ENCODE measurements around the gene POLN. TPM values are rescaled to one million over a fixed set of nuclear protein-coding genes. Genes with fewer than 3 reads are reported as not detected.
"Not testable (repeated sequence)": the region's sequence is repeated elsewhere in the genome, so short reads cannot be mapped to it uniquely, and the experiment has no call there.

POLN gene
- total RNA-seq, 1 donor from 2014 or later, result 2.2 TPM

GRCh38 chr4:2041239-2042130, 200.4 kb downstream of the POLN start:
- peaks cover 52% of the 10 kb centered on the region for H3K27me3 ChIP-seq (ENCODE audit: low read depth)
- no peaks in the 10 kb centered on the region for H3K36me3 ChIP-seq
- ATAC-seq (peak; percentile 77 to 85), DNase-seq (peak; percentile 91)
- H3K9me3 ChIP-seq, result no peaks in the 10 kb centered on the region
- intact Hi-C loops (cut with DNase I), result no loop called here
- peak overlapping the region; percentile 66 for H3K4me3 ChIP-seq
- TF ChIP-seq CTCF (IDR thresholded peaks at IDR 0.05), result no peak
- peak overlapping the region; percentile 49 for H3K27ac ChIP-seq
- peaks cover 21% of the 10 kb centered on the region for H3K4me1 ChIP-seq

- H3K36me3 ChIP-seq, result no peaks in the 10 kb centered on the region
- H3K4me3 ChIP-seq, result peak overlapping the region; percentile 66
- peaks cover 49% of the 10 kb centered on the region for H3K27me3 ChIP-seq (ENCODE audit: low read depth)
- H3K27ac ChIP-seq, result no peak overlapping the region
- intact Hi-C loops (cut with DNase I), result no loop called here
- H3K4me1 ChIP-seq, result peaks cover 21% of the 10 kb centered on the region
- peak; percentile 2 to 8 for ATAC-seq
- DNase-seq, result no peak
- no peaks in the 10 kb centered on the region for H3K9me3 ChIP-seq
- TF ChIP-seq CTCF (IDR thresholded peaks at IDR 0.05), result no peak
These were observed 201.3 kb downstream of the POLN start for GRCh38 chr4:2040391-2041238.

GRCh38 chr4:2036866-2037265, 205.1 kb downstream of the POLN start:
- Histone ChIP-seq H3K27me3 (ENCODE audit: low read depth) (peaks cover 37% of the 10 kb centered on the region), H3K4me1 (peaks cover 15% of the 10 kb centered on the region), H3K36me3 (no peaks in the 10 kb centered on the region), H3K4me3 (no peak overlapping the region), H3K9me3 (no peaks in the 10 kb centered on the region), H3K27ac (no peak overlapping the region)
- no peak for DNase-seq
- TF ChIP-seq CTCF (IDR thresholded peaks at IDR 0.05), result no peak
- no peak for ATAC-seq
- intact Hi-C loops (cut with DNase I), result no loop called here

GRCh38 chr4:2036327-2036726, 205.6 kb downstream of the POLN start:
- Histone ChIP-seq H3K27ac (no peak overlapping the region), H3K4me1 (peaks cover 10% of the 10 kb centered on the region), H3K36me3 (no peaks in the 10 kb centered on the region), H3K4me3 (no peak overlapping the region), H3K9me3 (no peaks in the 10 kb centered on the region), H3K27me3 (ENCODE audit: low read depth) (peaks cover 32% of the 10 kb centered on the region)
- no peak for TF ChIP-seq CTCF (IDR thresholded peaks at IDR 0.05)
- intact Hi-C loops (cut with DNase I), result no loop called here
- no peak for DNase-seq
- no peak for ATAC-seq

GRCh38 chr4:2031161-2031560, 210.8 kb downstream of the POLN start:
- H3K4me3 ChIP-seq; H3K27me3 ChIP-seq (ENCODE audit: low read depth); H3K4me1 ChIP-seq; ATAC-seq; H3K9me3 ChIP-seq; DNase-seq; intact Hi-C loops (cut with DNase I); H3K36me3 ChIP-seq; H3K27ac ChIP-seq: not testable (repeated sequence)

GRCh38 chr4:2027120-2027519, 214.8 kb downstream of the POLN start:
- H3K4me1 ChIP-seq; H3K4me3 ChIP-seq; DNase-seq; H3K27me3 ChIP-seq (ENCODE audit: low read depth); intact Hi-C loops (cut with DNase I); H3K9me3 ChIP-seq; H3K27ac ChIP-seq; ATAC-seq; H3K36me3 ChIP-seq: not testable (repeated sequence)
